ENCODE measurements around the gene POLE4. TPM values are rescaled to one million over a fixed set of nuclear protein-coding genes. Genes with fewer than 3 reads are reported as not detected.

POLE4 gene
- total RNA-seq, 1 donor from 2014 or later: 50.2 TPM

DNA sequence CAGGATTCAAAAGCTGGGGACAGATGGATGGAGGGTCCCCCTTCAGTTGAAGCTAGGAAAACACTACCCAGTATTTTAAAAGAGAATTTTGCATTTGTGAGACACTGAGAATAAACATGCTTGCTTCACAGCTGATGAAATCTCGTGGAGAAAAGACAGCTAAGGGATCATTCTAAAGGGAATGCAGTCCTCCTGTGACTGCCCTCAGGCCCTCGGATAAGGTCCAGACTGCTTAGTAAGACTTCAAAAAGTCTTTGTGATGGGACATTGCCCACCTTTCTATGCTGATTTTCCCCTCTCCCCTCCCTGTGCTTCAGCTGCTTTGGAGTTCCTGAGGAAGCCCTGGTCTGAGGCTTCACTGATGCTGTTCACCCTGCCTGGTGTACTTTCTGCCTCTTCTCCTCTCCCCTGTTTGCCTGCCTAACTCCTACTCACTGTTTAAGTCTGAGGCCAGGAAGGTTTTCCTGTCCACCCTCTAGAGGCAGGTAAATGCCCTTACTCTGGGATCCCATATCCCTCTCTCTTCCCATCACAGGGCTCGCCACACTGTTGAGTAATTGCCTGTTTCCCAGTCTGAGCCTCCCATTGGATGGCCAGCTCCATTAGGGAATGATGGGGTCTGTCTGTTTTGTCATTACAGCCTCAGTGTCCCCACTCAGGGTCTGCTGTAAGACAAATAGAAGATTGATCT is 26.6 kb downstream of the POLE4 start:
- H3K4me3 ChIP-seq (ENCODE audit: low read depth, low read length): no peak overlapping the region
- TF ChIP-seq, protein P1, sequence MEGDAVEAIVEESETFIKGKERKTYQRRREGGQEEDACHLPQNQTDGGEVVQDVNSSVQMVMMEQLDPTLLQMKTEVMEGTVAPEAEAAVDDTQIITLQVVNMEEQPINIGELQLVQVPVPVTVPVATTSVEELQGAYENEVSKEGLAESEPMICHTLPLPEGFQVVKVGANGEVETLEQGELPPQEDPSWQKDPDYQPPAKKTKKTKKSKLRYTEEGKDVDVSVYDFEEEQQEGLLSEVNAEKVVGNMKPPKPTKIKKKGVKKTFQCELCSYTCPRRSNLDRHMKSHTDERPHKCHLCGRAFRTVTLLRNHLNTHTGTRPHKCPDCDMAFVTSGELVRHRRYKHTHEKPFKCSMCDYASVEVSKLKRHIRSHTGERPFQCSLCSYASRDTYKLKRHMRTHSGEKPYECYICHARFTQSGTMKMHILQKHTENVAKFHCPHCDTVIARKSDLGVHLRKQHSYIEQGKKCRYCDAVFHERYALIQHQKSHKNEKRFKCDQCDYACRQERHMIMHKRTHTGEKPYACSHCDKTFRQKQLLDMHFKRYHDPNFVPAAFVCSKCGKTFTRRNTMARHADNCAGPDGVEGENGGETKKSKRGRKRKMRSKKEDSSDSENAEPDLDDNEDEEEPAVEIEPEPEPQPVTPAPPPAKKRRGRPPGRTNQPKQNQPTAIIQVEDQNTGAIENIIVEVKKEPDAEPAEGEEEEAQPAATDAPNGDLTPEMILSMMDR (conservative IDR thresholded peaks at IDR 0.05; ENCODE audit: low read depth, low read length): no peak
- DNase-seq (ENCODE audit: low read depth): no peak

DNA sequence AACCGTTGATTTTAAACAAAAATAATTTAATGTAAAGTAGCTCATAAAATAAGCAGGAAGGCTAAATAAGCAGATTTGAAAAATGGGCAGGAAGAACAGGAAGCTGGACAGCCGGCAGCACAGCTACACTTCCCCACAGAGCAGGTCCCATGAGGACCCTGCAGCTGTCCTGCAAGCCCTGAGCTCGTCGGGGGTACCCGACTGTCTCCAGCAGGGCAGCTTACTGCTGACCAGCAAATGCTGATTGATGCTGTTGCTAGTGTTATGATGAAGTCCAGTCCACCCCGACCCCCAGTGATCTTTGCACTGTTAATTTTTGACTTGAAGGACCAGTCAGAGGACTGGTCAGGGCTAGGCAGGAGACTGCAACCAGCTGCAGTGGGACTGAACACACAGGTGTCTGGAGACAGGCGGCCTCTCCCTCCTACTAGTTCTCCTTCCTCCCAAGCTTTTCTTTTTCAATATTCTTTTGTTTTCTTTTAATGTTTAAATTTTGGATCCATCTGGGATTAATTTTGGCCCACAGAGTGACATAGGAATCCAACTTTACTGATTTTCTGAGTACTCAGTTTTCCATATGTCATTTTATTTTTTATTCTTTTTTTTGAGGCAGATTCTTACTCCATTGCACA is 27.7 kb downstream of the POLE4 start:
- DNase-seq (ENCODE audit: low read depth): no peak
- TF ChIP-seq, protein P1 (conservative IDR thresholded peaks at IDR 0.05; ENCODE audit: low read depth, low read length): no peak
- no peak overlapping the region for H3K4me3 ChIP-seq (ENCODE audit: low read depth, low read length)

DNA sequence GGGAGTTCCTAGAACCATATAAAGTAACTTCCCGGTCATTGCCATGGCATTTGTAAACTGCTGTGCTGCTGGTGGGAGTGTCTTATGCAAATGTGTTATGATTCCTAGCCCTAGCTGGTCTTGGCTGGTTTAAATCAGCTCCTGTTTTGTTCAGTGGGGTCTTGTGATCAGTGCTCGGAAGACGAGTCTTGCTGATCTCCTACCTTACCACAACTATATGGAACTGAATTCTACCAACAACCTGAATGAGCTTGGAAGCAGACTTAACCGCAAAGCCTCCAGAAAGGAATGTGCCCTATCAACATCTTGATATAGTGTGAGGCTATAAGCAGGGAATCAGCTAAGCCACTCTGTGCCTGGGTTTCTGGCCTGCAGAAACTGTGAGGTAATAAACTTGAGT is 33.5 kb downstream of the POLE4 start:
- TF ChIP-seq, protein P1 (conservative IDR thresholded peaks at IDR 0.05; ENCODE audit: low read depth, low read length): no peak
- DNase-seq (ENCODE audit: low read depth): no peak
- H3K4me3 ChIP-seq (ENCODE audit: low read depth, low read length): no peak overlapping the region

DNA sequence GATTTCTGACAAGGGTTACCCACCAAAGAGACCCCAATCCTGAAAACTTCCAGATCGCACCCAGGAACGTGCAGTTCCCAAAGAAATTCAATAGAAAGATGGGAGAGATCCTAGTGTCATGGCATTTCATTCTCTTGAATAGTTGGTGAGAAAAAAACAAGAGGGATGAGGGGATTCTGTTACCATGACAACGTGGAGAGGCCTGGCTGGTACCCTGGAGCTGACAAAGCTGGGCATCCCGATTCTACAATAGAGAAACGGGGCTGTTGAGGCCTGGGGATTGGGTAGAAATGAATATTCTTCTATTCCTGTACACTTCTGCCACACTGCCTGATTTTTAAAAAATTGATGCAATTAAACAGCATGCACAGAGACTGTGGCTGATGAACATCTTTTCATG is 41.0 kb downstream of the POLE4 start:
- TF ChIP-seq, protein P1 (conservative IDR thresholded peaks at IDR 0.05; ENCODE audit: low read depth, low read length): no peak
- H3K4me3 ChIP-seq (ENCODE audit: low read depth, low read length): no peak overlapping the region
- no peak for DNase-seq (ENCODE audit: low read depth)

DNA sequence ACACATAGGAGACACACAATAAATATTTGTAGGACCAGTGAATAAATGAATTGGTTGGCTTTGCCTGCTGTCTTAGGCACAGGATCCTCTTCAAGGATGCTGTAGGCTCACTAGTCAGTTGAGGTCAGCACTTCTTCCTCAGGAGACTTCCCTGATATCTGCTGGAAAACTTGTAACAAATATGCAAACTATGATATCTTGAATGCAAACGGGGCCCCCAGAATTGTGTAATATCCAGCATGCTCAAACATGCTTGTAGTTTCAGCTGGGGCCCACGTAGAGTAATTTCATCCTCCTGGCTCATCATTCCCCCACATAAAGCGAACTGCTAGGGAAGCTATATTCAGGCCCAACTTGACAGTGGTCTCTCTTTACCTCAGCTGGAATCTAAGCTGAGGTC is 43.6 kb downstream of the POLE4 start:
- TF ChIP-seq, protein P1 (conservative IDR thresholded peaks at IDR 0.05; ENCODE audit: low read depth, low read length): no peak
- no peak for DNase-seq (ENCODE audit: low read depth)
- no peak overlapping the region for H3K4me3 ChIP-seq (ENCODE audit: low read depth, low read length)

DNA sequence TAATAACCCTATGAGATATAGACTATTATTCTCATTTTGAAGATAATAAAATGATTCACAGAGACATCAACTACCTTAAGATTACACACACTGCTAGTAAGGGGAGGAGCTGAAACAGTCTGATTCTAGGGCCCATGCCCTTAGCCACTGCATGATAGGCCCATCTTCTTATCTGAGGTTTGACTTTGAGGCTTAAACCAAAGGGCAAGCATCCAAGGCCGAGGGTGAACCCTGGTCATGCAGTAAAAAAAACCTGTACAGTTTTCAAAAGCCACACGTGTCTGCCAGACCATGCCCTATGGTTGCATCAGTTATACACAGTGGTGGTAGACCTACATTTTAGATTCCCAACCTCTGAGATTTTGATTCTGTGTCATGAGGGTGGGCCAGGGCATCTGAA is 44.8 kb downstream of the POLE4 start:
- H3K4me3 ChIP-seq (ENCODE audit: low read depth, low read length): no peak overlapping the region
- TF ChIP-seq, protein P1 (conservative IDR thresholded peaks at IDR 0.05; ENCODE audit: low read depth, low read length): no peak
- no peak for DNase-seq (ENCODE audit: low read depth)

DNA sequence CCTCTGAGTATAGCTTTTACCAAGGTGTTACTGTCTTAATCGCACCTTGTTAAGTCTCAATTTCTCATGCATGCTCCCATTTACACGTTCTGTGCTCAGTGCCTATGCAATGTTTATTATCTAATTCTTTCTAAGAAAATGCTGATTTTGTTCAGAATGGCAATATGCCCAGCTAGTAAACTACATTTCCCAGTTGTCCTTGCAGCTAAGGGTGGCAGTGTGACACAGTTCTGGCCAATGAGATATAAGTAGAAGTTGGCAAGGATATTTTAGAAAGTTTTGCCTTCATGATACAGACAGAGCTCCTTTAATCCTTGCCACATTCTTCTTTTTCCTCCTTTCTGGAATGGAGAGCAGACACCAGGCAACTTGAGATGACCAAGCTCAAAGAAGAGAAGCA is 45.3 kb downstream of the POLE4 start:
- no peak overlapping the region for H3K4me3 ChIP-seq (ENCODE audit: low read depth, low read length)
- TF ChIP-seq, protein P1 (conservative IDR thresholded peaks at IDR 0.05; ENCODE audit: low read depth, low read length): no peak
- DNase-seq (ENCODE audit: low read depth): no peak
